Thyroid gland (tissue), 4 donors: ENCODE measurements around the gene ZNF740. TPM values are rescaled to one million over a fixed set of nuclear protein-coding genes. Genes with fewer than 3 reads are reported as not detected.
A peak's percentile ranks its signal among the peaks of the same experiment; 100 is the strongest.

ENCODE experiments used
- DNase-seq, 2 donors: peaks; one replicate each; pipeline ENCODE4 v3.0.0-alpha.2; 2019
- H3K27ac ChIP-seq, 3 donors: fragments of 200-600 bp; sonication (generic); 1 replicate in 2 of 3; 2 replicates in 1 of 3; pipeline ENCODE4 v1.5.1; 2016 to 2019; ENCODE audit warnings: mild to moderate bottlenecking in 1 of 3, moderate library complexity in 1 of 3
- H3K27me3 ChIP-seq: fragments of 200-600 bp; sonication (generic); one replicate; pipeline ENCODE4 v1.5.1; 2019
- H3K36me3 ChIP-seq, 2 donors: fragments of 200-600 bp; sonication (generic); one replicate each; pipeline ENCODE4 v1.5.1; 2016 to 2019
- H3K4me1 ChIP-seq, 2 donors: fragments of 200-600 bp; sonication (generic); one replicate each; pipeline ENCODE4 v1.5.1; 2017 to 2019
- H3K4me3 ChIP-seq, 3 donors: fragments of 200-600 bp; sonication (generic); replicated peaks in 1 of 3; 1 replicate in 2 of 3; 2 replicates in 1 of 3; pipeline ENCODE4 v1.5.1; 2016; ENCODE audit warnings: mild to moderate bottlenecking in 1 of 3
- H3K9me3 ChIP-seq: fragments of 200-600 bp; sonication (generic); one replicate; pipeline ENCODE4 v1.5.1; 2017
- POLR2A ChIP-seq, 2 donors: fragments of 450-650 bp; IDR thresholded peaks; one replicate each; pipeline ENCODE4 v1.6.1; 2017; ENCODE audit warnings: antibody characterized with exemption in 2 of 2, mild to moderate bottlenecking in 2 of 2, moderate library complexity in 1 of 2
- WGBS, 2 donors: methylation state at CpG; one replicate each; pipeline ENCODE4 v1.1.5; 2017; 5-methylcytosine and 5-hydroxymethylcytosine counted together
- intact Hi-C: fragments of 100-400 bp; cut with DNase I; formaldehyde crosslinking; loops from one replicate; pipeline ENCODE4 v1.15.1; 2023
- total RNA-seq, 4 donors: library from RNA; depleted of rRNA; stranded (reverse); fragments of >200 nt; gene quantifications; one replicate each; pipeline ENCODE4 v1.2.3, GENCODE V29; 2016
- TF ChIP-seq, protein P1 (sequence below), 6 experiments: fragments of 200-600 bp in 3 of 6; fragments of 450-650 bp in 3 of 6; sonication (generic) in 3 of 6; IDR thresholded peaks; one replicate each; pipeline ENCODE4 v1.5.1; 2016 to 2019; ENCODE audit warnings: antibody characterized with exemption in 6 of 6, mild to moderate bottlenecking in 2 of 6, inconsistent platforms in 1 of 6, moderate library complexity in 1 of 6

Gene ZNF740
- total RNA-seq, 4 donors from 2014 or later: 16.5 to 22.8 (median 20.6) TPM

DNA sequence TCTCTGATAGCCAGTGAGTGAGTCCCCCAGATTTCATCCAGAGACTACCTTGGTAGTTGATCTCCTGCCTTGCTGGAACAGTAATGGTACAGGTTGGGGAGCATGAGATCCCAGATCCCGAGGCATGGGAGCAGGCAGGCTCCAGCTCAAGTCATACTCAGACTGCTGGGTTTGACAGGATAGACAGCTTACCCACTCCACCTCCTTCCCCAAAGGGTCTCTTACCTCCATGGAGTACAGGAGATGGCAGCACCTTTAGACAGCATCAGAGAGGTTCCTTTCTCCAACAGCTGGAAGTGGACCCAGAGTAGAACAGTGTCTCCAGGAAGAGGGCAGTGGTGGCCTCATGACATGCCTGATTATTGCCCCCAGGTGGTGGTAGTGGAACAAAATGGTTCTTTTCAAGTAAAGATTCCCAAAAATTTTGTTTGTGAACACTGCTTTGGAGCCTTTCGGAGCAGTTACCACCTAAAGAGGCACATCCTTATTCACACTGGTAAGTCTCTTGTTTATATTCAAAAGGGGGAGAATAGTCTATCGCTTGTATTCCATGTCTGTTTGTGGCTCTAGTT, 5.1 kb downstream of the ZNF740 start:
- Histone ChIP-seq H3K4me1 (peaks cover 22 to 23% of the 10 kb centered on the region in 2 donors), H3K27ac (no peak overlapping the region), H3K4me3 (no peak overlapping the region), H3K9me3 (no peaks in the 10 kb centered on the region), H3K27me3 (no peaks in the 10 kb centered on the region), H3K36me3 (peaks cover 61 to 64% of the 10 kb centered on the region in 2 donors)
- 93 to 100% methylated on average over 3 of the region's 3 CpGs for WGBS, 2 donors
- intact Hi-C loops: no loop called here
- DNase-seq: no peak
- TF ChIP-seq, protein P1, sequence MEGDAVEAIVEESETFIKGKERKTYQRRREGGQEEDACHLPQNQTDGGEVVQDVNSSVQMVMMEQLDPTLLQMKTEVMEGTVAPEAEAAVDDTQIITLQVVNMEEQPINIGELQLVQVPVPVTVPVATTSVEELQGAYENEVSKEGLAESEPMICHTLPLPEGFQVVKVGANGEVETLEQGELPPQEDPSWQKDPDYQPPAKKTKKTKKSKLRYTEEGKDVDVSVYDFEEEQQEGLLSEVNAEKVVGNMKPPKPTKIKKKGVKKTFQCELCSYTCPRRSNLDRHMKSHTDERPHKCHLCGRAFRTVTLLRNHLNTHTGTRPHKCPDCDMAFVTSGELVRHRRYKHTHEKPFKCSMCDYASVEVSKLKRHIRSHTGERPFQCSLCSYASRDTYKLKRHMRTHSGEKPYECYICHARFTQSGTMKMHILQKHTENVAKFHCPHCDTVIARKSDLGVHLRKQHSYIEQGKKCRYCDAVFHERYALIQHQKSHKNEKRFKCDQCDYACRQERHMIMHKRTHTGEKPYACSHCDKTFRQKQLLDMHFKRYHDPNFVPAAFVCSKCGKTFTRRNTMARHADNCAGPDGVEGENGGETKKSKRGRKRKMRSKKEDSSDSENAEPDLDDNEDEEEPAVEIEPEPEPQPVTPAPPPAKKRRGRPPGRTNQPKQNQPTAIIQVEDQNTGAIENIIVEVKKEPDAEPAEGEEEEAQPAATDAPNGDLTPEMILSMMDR (IDR thresholded peaks at IDR 0.05): no peak
- TF ChIP-seq POLR2A (IDR thresholded peaks at IDR 0.05): no peak

- H3K9me3 ChIP-seq: no peaks in the 10 kb centered on the region
- peaks cover 16 to 18% of the 10 kb centered on the region in 2 donors for H3K4me1 ChIP-seq
- TF ChIP-seq POLR2A (IDR thresholded peaks at IDR 0.05): no peak
- TF ChIP-seq, protein P1 (IDR thresholded peaks at IDR 0.05): no peak
- no peak for DNase-seq
- 90 to 92% methylated on average over 4 of the region's 4 CpGs for WGBS, 2 donors
- no peak overlapping the region for H3K27ac ChIP-seq
- no peak overlapping the region for H3K4me3 ChIP-seq
- intact Hi-C loops: no loop called here
- H3K36me3 ChIP-seq: peaks cover 60 to 64% of the 10 kb centered on the region in 2 donors
- no peaks in the 10 kb centered on the region for H3K27me3 ChIP-seq
Measured at GRCh38 chr12:53186745-53187144, 6.2 kb downstream of the ZNF740 start.

- WGBS, 2 donors: 88 to 89% methylated on average over 15 of the region's 15 CpGs
- Histone ChIP-seq H3K27ac (no peak overlapping the region), H3K36me3 (peaks cover 54 to 58% of the 10 kb centered on the region in 2 donors), H3K9me3 (no peaks in the 10 kb centered on the region), H3K4me1 (peaks cover 10 to 13% of the 10 kb centered on the region in 2 donors), H3K27me3 (no peaks in the 10 kb centered on the region), H3K4me3 (no peak overlapping the region)
- intact Hi-C loops: no loop called here
- TF ChIP-seq POLR2A (IDR thresholded peaks at IDR 0.05): no peak
- TF ChIP-seq, protein P1 (IDR thresholded peaks at IDR 0.05): no peak
- DNase-seq: no peak
Measured at GRCh38 chr12:53187145-53187899, 6.8 kb downstream of the ZNF740 start.

DNA sequence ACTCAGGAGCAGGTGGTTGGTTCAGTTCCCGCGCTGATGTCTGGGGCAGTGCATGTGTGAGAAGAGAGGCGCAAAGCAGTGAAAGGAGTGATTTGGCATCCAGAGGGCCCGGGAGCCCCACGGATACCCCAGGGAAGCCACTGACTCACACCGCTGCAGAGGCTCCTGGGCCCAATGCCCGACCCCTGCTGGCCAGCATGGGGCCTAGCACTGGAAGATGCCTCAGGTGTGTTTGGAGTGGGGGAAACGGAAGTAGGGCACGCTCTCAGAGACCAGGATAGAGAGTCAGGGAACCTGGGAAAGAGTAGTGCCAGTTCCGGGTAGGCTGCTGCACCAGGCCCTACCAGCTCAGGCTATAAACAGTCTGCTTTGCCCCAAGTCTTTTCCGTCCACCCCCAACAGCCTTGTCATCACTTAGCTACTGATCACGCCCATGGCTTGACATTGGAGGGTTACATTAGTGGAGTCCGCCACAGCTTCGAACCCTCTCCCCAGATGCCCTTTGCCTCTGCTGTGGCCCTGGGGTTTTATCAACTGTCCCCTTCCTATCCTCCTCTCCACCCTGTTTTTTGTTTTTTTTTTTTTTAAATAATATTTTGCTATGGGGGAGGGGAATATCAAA, 9.7 kb downstream of the ZNF740 start:
- Histone ChIP-seq H3K27me3 (no peaks in the 10 kb centered on the region), H3K4me3 (no peak overlapping the region), H3K36me3 (peaks cover 32 to 34% of the 10 kb centered on the region in 2 donors), H3K27ac (no peak overlapping the region), H3K9me3 (no peaks in the 10 kb centered on the region), H3K4me1 (no peaks in the 10 kb centered on the region)
- peak; percentile 64 to 69 for DNase-seq
- no peak for TF ChIP-seq POLR2A (IDR thresholded peaks at IDR 0.05)
- TF ChIP-seq, protein P1 (IDR thresholded peaks at IDR 0.05): peak; percentile 7 to 71 (median 58)
- 53 to 54% methylated on average over 14 of the region's 14 CpGs for WGBS, 2 donors
- intact Hi-C loops: loop anchor here (10.0 kb wide), 1 partner anchor 125 kb away; no protein-coding TSS in a partner anchor
